ENCODE results near the gene ATP11A.
"Not testable (repeated sequence)": the region's sequence is repeated elsewhere in the genome, so short reads cannot be mapped to it uniquely, and the experiment has no call there.

Gene ATP11A

DNA sequence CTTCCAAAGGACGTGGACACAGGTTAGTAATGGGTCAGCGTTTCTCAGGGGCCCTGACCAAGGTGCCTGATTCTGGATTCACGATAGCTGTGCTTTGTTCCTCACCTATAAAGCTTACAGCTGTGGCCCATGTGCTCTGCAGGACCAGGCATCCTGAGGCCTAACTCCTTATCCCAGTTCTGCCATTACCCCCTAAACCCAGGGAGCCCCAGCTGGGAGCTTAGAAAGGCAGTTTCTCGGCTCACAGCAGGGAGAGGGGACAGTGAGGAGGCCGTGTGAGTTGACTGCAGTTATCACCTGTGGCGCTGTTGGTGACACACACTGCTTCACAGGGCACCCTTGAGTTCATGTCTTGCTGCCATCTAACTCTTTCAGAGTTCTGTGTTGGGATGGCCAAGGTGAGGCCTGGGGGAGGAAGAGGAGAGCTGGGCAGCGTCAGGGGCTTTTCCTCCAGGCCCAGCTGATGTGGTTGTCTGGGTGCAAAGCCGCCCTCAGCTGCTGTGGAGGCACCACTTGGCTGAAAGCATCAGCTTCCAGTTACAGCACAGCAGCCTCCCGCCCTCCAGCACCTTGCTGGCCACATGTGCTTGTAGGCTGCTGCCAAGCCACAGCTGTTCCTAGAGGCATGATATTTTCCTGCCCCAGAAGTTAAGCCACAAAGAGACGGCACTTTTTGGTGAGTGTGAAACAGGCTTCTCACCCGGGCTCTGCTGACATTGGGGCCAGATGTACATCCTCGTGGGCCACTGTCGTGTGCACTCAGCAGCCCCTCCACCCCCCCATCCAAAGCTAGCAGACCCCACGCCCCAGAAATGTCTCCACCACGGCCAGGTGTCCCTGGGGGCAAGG lies 179.6 kb downstream of the ATP11A start:
- DNase-seq, result no peak

DNA sequence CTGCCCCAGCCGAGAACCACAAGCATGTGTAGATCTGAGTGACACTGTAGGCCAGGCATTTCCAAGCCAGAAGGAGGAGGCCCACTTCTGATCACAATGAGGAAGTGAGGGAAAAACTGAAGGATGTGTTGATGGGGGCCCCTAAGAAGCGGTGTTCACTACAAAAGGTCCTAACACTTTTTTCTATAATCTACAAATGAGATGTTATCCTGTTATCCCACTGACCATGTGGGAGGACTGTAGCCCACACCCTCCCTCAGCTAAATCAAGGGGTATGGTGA lies 180.2 kb downstream of the ATP11A start:
- no peak for DNase-seq

DNA sequence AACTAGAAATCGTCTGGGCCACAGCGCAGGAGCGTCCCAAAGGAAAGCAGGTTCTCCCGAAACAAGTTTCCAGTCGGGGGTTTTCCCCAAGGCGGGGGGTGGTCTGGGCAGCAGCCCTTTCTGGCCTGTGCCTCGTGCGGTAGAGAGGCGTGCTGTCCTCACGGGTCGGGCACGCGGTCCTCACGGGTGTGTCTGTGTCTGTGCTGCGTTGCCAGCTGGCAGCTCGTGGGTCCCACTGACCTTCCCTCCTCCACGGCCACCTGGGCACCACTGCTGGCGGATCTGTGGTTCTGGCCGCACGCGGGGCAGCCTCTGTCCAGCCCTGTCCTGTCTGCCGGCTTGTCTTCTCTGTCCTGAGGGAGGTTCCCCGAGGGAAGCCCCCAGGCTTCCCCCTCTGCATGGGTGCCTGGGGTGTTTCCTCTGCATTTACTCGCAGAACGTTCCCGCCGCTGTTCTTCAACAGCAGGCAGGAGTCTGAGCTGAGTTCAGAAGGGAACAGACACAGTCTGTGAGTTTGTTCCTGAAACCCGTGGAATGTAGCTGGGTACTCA lies 181.0 kb downstream of the ATP11A start:
- DNase-seq, result no peak

DNA sequence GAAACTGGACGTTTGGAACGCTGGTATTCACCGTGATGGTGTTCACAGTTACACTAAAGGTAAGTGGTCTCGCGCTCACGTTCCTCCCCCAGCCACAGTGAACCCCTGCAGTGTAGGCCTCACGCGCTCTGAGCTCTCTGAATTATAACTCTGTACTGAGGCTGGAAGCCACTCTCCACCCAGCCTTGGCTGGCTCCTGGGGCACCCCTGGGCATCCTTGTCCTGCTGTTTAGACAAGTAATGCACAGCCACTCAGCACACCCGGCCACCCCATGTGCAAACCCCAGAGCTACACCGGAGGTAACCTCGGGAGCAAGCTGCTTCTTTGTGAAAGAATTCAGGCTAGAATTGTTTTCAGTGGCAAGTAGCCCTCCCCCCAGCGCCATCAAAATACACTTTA lies 181.9 kb downstream of the ATP11A start:
- DNase-seq, result no peak

DNA sequence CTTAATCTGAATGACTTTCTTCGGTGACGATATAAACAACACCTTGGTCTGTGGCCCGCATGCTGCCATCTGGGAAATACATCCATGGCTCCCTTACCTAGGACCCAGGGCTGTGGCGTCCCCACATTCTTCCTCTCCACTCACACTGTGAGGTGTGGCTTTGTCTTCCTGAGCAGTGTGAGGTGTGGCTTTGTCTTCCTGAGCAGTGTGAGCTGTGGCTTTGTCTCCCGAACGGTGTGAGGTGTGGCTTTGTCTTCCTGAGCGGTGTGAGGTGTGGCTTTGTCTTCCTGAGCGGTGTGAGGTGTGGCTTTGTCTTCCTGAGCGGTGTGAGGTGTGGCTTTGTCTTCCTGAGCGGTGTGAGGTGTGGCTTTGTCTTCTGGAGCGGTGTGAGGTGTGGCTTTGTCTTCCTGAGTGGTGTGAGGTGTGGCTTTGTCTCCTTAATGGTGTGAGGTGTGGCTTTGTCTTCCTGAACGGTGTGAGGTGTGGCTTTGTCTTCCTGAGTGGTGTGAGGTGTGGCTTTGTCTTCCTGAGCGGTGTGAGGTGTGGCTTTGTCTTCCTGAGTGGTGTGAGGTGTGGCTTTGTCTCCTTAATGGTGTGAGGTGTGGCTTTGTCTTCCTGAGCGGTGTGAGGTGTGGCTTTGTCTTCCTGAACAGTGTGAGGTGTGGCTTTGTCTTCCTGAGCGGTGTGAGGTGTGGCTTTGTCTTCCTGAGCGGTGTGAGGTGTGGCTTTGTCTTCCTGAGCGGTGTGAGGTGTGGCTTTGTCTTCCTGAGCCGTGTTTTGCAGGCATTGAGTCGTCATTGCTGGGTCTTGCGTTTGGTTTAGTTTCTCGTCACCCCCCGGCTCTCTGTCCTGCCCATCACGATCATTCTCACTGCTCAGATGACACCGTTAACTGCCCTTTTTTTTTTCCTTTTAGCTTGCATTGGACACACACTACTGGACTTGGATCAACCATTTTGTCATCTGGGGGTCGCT lies 183.1 kb downstream of the ATP11A start:
- not testable (repeated sequence) for DNase-seq

DNA sequence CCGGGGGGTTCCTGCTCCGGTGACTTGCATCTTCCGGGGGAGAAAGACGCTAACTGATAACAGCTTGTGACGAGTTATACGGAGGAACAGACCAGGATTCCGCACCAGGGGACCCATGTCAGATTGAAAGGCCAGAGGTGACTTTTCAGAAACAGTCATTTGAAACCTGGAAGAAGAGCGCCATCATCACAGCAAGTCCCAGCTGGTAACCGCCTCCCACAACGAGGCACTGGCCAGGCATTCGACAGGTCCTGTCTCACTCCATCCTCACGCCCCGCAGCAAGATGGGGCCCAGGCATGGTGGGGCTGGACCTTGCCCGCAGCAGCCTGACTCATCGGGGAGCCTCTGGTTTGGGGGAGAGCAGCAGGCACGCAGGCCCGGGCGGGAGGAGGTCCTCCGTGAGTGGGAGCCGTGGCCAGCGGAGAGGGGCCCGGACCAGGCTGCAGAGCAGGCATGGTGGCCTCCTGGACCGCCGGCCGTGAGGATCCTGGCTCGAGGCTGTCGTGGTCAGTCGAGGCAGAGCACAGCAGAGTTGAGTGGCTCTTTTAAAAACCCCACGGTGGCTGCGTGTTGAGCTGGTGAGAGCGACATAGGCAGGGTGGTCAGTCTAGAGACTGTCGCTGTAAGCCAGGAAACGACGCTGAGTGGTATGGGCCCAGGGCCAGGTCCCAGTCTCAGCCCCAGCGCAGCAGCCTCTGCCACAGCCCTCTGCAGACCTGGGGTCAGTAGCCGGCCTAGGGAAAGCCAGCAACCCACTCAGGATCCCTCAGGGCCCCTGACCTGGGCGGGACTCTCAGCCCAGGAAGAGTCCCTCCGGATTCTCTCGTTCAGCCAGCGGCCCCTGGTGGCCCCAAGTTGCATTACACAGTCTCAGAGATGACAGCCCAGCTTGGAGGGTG lies 184.3 kb downstream of the ATP11A start:
- DNase-seq, result no peak

DNA sequence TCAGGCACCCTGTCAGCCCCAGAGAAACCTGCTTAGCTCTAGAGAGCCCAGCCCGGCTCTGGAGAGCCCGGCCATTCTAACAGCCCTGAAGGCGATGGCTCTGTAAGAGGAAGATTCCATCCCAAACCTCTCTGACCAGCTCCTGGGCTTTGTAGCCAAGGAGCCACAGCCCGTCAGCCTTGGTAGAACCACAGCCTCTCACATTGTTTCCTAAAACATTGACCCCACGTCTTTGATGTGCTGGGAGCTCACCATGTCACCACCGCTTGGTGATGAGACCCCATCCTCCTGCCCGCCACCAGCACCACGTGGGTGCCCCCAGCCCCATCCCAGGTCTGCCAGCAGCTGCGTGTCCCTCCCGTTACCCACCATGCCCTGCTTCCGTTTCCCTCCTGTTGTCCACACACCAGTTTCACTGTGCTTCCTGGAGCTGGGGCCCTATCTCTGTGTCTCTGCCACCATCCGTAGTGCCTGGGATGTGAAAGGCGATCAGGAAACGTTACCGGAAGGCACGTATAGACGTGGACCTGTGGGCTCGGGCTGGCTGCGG lies 185.0 kb downstream of the ATP11A start:
- no peak for DNase-seq

DNA sequence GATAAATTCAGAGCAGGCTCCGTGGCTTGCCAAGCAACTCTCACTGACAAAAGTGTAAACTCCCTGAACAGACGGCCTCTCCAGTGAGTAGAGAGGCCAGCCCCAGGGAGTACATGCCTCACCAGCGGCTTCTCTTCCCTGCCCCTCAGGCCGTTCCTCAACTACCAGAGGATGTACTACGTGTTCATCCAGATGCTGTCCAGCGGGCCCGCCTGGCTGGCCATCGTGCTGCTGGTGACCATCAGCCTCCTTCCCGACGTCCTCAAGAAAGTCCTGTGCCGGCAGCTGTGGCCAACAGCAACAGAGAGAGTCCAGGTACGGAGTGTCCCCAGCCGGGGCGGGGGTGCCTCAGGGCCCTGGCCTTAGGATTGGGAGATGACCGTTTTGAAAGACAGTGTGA lies 185.8 kb downstream of the ATP11A start:
- DNase-seq, result no peak

DNA sequence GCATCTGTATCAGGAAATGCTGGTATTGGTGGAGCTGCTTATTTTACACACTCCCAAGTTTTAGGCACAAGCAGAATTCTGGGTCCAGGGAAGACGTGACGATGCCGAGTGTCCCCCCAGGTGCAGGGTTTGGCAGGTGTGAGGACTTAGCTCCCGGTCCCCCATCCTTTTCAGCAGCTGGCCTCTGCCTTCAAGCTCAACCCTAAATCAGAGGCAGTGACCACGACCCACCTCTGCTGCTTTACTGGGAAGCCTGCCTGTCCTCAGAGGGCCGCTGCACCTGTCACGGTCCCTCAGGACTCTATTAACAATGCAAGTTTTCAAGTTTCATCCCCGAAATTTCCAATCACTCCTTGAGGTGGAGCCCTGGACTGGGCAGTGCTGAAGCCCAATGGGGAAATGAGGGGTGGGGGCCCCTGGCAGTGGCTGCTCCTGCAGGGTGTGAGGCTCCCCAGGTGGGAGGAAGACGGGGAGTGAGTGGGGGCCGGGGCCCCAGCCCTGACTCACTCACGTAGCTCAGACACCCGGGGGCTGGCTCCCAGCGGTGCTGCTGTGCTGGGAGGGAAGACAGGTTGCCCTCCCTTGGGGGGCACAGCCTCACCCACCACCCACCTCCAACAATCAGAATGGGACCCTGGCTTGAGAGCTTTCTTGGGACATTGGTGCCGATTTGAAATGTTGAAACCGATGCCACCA lies 186.6 kb downstream of the ATP11A start:
- no peak for DNase-seq

DNA sequence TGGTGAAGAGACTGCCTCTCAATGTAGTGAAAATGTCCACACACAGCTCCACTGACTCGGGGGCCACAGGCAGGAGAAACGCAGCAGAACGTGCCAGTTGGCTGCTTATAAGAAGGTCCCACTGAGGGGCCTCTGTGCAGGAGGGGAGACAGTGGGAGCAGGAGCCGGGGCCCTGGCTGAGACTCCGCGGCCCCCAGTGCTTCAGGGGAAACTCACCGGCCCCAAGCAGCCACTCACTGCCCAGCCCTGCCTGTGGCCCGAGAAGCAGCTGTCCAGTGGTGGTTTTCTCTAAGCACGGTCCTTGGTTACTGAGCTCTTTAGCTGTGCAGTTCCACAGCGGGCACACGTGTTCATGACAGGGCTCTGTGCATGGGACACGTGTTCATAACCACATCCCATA lies 187.2 kb downstream of the ATP11A start:
- no peak for DNase-seq

DNA sequence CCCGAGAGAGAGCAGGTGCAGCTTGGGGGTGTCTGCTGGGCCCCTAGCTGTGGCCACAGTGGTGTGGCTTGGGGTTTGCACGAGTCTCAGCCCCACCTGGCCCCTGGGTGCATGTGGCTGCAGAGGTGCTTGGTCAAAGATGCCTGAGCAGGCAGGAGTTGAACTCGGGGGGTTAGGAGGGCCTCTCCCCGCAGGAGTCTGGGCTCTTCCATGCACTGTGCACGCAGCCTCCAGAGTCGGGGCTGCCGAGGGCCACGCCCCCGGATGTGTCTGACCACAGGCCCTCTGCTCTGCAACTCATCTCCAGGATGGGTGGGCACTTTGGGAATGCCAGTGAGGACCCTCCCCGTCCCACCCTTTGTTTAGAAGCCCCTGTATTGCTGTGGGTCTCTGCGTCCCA lies 187.7 kb downstream of the ATP11A start:
- no peak for DNase-seq

DNA sequence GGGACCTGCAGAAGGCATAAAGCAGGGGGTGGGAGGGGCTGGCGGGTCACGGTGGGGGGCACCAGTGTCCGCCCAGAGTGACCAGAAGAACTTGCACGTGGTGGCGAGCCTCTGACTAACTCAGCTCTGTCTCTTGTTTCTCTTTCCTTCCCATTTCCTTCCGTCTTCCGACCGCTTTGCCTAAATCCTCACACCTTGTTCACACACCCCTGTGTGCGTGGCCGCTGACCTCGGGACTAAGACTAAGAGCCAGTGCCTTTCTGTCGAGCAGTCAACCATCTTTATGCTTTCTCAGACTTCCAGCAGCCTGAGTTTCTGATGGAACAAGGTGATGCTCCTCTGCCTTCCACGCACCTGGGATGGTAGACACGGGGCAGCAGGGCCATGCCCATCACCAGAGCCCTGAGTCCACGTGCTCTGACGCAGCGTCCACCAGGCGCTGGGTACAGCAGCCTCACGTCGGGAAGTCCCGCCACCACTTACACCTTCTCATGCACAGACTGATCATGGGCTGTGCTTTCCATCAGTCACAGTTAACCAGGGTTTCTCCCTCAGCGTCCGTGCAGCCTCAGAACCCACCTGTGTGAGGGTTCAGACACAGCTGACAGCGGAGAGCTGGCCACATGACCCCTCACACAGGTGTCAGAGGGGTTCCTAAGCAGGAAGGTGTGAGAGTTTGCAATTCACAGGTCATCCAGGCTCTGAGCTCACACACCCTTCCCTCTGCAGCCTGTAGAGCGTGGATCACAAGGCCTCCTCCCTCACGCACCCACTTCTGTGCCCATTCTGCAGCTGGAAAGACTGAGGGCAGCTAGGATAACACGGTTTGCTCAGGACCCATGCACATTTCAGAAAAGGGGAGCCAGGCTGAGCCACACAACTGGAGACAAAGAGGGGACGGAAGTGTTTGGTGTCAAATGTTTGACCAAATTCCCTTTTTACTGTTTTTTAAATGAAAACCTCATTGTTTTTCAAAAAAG lies 188.4 kb downstream of the ATP11A start:
- DNase-seq, result no peak

DNA sequence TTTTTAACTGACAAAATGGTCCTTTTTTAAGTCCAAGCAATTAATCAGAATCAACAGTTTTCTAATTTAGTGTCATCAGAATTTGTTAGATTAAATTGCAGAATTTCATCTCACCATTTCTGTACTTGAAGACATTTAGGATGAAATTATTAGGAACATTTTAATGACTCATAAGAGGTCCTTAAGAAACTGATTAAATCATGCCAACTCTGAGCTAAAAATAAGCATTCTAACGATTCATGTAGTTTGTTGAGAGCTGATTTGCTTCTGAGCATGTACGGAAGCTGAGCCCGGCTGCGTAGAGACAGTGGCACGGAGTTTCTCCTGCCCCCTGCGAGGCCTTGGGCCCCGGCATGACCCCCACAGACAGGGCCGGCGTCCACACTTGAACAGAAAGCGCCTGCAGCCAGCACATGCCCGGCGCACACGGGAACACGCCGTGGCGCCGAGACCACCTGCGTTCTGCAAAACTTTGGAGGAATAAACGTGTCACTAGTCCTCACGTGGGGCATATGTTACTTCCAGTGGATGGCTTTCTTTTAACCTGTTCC lies 189.5 kb downstream of the ATP11A start:
- DNase-seq, result no peak

DNA sequence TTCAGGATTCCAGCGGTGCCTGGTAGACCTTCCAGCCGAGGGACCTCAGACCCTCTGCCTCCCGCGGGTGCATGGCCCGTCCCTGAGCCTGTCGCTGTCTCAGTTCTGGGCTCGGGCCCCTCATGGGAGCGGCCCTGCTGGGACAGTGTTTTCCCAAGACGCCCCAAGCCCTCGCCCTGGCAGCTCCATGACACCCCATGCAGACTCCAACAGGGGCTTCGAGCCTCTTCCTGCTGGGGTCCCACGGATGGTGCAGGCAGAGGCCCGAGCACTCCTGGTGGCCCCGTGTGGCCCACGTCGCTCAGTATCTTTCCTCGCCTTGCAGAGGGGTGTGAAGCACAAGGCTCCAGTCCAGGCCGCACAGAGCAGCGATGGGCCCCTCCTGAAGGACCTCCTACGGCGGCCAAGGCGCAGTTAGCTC lies 190.4 kb downstream of the ATP11A start:
- no peak for DNase-seq

DNA sequence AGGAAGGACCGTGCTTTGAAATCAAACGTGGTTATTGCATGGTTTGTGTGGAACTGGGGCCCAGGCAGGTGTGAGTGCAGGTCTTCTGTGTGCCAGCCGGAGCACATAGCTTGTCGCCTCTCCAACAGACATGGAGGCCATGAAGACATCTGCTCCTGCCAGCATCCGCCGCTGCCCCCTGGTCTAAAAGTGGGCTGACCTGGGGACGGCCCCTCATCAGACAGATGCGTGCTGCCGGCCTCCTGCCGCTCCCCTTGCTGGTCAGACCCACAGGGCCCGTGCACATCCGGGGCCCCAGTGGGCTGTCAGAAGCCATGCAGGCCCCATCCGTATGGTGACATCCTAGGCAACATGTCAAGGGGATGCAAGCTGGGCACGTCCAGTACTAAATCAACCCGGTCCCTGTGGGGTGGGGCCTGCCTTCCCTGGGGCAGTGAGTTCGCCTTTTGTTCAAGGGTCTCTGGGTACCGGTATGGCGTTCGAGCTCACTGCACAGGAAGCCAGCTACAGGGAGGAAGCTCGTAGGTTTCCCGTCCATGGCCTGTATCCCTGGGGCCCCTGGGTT lies 191.2 kb downstream of the ATP11A start:
- DNase-seq, result no peak

DNA sequence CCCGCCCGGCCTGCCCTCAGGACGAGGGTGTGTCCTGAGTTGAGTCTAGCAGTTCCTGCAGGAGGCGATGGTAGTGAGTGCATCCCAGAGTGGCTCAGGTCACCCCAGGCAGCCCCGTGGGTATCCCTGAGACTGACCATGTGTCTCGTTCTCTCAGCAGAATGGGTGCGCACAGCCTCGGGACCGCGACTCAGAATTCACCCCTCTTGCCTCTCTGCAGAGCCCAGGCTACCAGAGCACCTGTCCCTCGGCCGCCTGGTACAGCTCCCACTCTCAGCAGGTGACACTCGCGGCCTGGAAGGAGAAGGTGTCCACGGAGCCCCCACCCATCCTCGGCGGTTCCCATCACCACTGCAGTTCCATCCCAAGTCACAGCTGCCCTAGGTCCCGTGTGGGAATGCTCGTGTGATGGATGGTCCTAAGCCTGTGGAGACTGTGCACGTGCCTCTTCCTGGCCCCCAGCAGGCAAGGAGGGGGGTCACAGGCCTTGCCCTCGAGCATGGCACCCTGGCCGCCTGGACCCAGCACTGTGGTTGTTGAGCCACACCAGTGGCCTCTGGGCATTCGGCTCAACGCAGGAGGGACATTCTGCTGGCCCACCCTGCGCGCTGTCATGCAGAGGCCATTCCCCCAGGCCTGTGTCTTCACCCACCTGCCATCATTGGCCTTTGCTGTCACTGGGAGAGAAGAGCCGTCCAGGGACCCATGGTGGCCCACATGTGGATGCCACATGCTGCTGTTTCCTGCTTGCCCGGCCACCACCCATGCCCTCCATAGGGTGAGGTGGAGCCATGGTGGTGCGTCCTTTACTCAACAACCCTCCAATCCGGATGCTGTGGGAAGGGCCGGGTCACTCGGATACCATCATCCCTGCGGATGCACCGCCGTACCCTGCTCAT lies 192.1 kb downstream of the ATP11A start:
- no peak for DNase-seq

DNA sequence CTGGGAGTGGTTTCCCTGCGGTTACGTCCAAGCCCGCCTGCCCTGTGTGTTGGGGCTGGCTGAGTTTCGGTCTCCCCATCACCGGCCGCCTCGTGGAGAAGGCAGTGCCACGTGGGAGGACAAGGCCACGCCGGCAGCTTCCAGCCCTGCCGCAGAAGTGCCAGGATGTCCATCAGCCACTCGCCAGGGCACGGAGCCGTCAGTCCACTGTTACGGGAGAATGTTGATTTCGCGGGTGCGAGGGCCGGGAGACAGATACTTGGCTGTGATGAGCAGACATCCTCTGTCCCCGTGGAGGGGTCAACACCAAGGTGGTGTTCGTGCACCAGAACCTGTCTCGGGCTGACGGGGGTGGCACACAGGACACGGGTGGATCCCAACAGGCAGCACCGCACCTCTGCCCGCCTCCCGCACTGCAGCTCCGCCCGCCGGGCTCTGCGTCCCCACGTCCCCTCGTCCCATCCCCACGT lies 192.8 kb downstream of the ATP11A start:
- no peak for DNase-seq

DNA sequence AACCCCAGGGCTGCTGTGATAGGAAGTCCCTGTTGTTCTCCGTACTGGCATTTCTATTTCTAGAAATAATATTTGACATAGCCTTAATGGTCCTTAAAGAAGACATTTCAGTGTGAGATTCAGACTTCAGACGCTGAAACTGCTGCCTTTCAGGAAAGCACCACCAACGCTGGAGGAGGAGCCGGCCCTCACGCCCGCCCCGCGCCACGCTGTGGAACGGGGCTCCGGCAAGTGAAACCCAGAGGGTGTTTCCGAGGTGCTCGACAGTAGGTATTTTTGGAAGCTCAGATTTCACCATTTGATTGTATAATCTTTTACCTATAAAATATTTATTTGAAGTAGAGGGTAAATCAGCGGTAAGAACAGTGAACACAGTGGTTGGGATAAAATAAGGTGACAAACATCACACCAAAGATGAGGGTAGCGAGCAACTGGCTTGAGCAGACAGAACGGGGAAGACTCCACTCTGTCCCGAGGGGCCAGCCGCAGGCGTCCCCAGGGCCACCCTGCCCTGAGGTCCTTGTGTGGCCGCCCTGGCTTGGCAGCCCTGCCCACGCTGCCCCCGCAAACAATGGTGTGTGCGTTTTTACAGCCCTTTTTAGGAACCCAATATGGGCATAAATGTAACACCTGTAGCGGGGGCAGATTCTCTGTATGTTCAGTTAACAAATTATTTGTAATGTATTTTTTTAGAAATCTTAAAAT lies 193.6 kb downstream of the ATP11A start:
- DNase-seq, result no peak
